K562 (cell line): ENCODE results near the gene NES. TPM values are rescaled to one million over a fixed set of nuclear protein-coding genes. Genes with fewer than 3 reads are reported as not detected.
A peak's percentile ranks its signal among the peaks of the same experiment; 100 is the strongest.

Source experiments
- CXXC5 ChIP-seq: fragments of 250-450 bp; sonication (Bioruptor Pico); IDR thresholded peaks from 2 replicates; pipeline ENCODE4 v1.8.0; 2022; ENCODE audit warnings: inconsistent platforms, mild to moderate bottlenecking, moderate library complexity
- HEY1 ChIP-seq: fragments of 250-450 bp; sonication (Bioruptor Pico); IDR thresholded peaks from 2 replicates; pipeline ENCODE4 v1.5.0; 2020; ENCODE audit warnings: mild to moderate bottlenecking, moderate library complexity, borderline replicate concordance
- MIER1 ChIP-seq: fragments of 450-650 bp; IDR thresholded peaks from 2 replicates; pipeline ENCODE4 v1.6.1; 2016; ENCODE audit warnings: antibody characterized with exemption, mild to moderate bottlenecking, low read depth
- TFAM ChIP-seq: fragments of 250-450 bp; sonication (Bioruptor Pico); conservative IDR thresholded peaks from 2 replicates; pipeline ENCODE4 v1.5.0; 2021; ENCODE audit warnings: mild to moderate bottlenecking, moderate library complexity
- polyA plus RNA-seq, 8 experiments: library from polyadenylated mRNA; depleted of rRNA in 4 of 8; stranded (reverse) in 5 of 8; unstranded in 3 of 8; fragments of >200 nt; fragmentation: Nextera tagmentation in 2 of 8; fragmentation: Illumina TruSeq in 1 of 8; extraction: Ambion mirVana in 2 of 8; extraction: Trizol in 1 of 8; gene quantifications; 2 replicates each; pipeline versions ENCODE4 v1.2.1 to v1.2.3, GENCODE V29; 2011 to 2014; ENCODE audit warnings: inconsistent platforms in 1 of 8, missing spikeins in 1 of 8
- total RNA-seq, 7 experiments: library from RNA; depleted of rRNA in 6 of 7; stranded (reverse); fragments of >200 nt in 6 of 7; fragmentation: Illumina TruSeq in 2 of 7; extraction: Trizol in 2 of 7; gene quantifications; 2 replicates each; pipeline versions ENCODE4 v1.2.1 to v1.2.3, GENCODE V29; 2011 to 2021; ENCODE audit warnings: low replicate concordance in 1 of 7
- TF ChIP-seq, protein P1 (sequence below), 2 experiments: fragments of 450-650 bp; formaldehyde crosslinking in 1 of 2; IDR thresholded peaks; 2 replicates each; pipeline versions ENCODE4 v1.4.0 to v1.6.1; 2014 to 2020; ENCODE audit warnings: mild to moderate bottlenecking in 2 of 2, borderline replicate concordance in 1 of 2, low read depth in 1 of 2
- TF ChIP-seq, protein P2 (sequence below): sonication (generic); formaldehyde crosslinking; IDR thresholded peaks from 2 replicates; pipeline ENCODE4 v1.9.0; 2022; ENCODE audit warnings: mild to moderate bottlenecking, missing genetic modification reagents
- TF ChIP-seq, protein P3 (sequence below), 3 experiments: fragments of 200-800 bp in 1 of 3; sonication (Bioruptor generic) in 1 of 3; sonication (generic) in 1 of 3; formaldehyde crosslinking in 1 of 3; IDR thresholded peaks; 2 replicates each; pipeline versions ENCODE4 v1.6.1 to v1.8.0; 2016 to 2022; ENCODE audit warnings: mild to moderate bottlenecking in 2 of 3, missing compliant biosample characterization in 2 of 3, missing genetic modification characterization in 2 of 3, missing genetic modification reagents in 1 of 3
- TF ChIP-seq, protein P4 (sequence below), 2 experiments: fragments of 450-650 bp in 1 of 2; sonication (generic) in 1 of 2; formaldehyde crosslinking; conservative IDR thresholded peaks; 2 replicates each; pipeline versions ENCODE4 v1.4.0 to v1.8.1; 2020 to 2022; ENCODE audit warnings: mild to moderate bottlenecking in 1 of 2, missing genetic modification reagents in 1 of 2
- TF ChIP-seq, protein P5 (sequence below): fragments of 450-650 bp; IDR thresholded peaks from 2 replicates; pipeline ENCODE4 v1.7.0; 2016; ENCODE audit warnings: borderline replicate concordance

Gene NES
- total and polyA plus RNA-seq, 9 of the 15 experiments (the other 6 are each of a cell fraction or from before 2014, with no cell fraction given) = 0.10 to 8.6 (median 4.2) TPM

DNA sequence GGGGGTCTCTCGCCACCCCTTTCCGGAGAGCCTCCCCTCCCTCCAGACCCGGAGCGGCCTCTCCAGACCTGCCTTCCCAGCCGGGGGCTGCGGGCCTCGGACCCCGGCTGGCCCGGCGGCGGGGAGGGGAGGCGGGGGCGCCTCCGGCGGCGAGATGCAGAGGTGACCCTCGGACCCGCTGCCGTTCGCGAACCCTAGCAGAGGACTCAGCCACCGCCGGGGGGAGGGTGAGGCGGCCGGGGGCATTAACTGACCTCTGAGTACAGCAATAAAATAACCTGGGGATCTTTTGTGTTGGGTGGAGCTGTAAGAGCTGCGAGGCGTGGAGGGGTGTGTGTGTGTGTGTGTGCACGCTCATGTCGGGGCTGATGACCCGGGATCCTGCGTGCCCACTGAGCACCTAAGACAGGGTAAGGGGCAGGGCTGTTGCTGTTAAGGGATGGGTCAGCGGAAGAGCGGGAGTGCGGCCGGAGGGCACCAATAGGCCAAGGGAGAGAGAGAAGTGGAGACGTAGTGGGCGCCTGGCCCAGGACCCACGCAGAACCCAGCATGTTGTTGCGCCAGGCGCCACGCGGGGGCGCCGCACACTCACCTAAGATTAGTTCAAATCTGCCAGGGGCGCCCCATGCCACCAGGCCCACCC, 51.6 kb downstream of the NES start (continued):
- TF ChIP-seq, protein P1, sequence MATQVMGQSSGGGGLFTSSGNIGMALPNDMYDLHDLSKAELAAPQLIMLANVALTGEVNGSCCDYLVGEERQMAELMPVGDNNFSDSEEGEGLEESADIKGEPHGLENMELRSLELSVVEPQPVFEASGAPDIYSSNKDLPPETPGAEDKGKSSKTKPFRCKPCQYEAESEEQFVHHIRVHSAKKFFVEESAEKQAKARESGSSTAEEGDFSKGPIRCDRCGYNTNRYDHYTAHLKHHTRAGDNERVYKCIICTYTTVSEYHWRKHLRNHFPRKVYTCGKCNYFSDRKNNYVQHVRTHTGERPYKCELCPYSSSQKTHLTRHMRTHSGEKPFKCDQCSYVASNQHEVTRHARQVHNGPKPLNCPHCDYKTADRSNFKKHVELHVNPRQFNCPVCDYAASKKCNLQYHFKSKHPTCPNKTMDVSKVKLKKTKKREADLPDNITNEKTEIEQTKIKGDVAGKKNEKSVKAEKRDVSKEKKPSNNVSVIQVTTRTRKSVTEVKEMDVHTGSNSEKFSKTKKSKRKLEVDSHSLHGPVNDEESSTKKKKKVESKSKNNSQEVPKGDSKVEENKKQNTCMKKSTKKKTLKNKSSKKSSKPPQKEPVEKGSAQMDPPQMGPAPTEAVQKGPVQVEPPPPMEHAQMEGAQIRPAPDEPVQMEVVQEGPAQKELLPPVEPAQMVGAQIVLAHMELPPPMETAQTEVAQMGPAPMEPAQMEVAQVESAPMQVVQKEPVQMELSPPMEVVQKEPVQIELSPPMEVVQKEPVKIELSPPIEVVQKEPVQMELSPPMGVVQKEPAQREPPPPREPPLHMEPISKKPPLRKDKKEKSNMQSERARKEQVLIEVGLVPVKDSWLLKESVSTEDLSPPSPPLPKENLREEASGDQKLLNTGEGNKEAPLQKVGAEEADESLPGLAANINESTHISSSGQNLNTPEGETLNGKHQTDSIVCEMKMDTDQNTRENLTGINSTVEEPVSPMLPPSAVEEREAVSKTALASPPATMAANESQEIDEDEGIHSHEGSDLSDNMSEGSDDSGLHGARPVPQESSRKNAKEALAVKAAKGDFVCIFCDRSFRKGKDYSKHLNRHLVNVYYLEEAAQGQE (IDR thresholded peaks at IDR 0.05; ENCODE audit: borderline replicate concordance) = peak; percentile 48; the same call in 1 of the 2 replicates
- TF ChIP-seq, protein P1 (CRISPR knock-in tag; IDR thresholded peaks at IDR 0.05; ENCODE audit: low read depth) = no peak
- TF ChIP-seq, protein P2, sequence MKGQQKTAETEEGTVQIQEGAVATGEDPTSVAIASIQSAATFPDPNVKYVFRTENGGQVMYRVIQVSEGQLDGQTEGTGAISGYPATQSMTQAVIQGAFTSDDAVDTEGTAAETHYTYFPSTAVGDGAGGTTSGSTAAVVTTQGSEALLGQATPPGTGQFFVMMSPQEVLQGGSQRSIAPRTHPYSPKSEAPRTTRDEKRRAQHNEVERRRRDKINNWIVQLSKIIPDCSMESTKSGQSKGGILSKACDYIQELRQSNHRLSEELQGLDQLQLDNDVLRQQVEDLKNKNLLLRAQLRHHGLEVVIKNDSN (CRISPR knock-in tag) = 0 out of 2 replicates have a peak, but pooled peaks have one; percentile 18
- TF ChIP-seq, protein P3, sequence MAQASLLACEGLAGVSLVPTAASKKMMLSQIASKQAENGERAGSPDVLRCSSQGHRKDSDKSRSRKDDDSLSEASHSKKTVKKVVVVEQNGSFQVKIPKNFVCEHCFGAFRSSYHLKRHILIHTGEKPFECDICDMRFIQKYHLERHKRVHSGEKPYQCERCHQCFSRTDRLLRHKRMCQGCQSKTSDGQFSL (CRISPR knock-in tag; IDR thresholded peaks at IDR 0.05) = no peak
- TF ChIP-seq, protein P3 (tag; IDR thresholded peaks at IDR 0.05) = no peak
- no peak for TF ChIP-seq HEY1 (CRISPR knock-in tag)
- 0 out of 2 replicates have a peak, but pooled peaks have one; percentile 29 for TF ChIP-seq MIER1
- peak; percentile 19; the same call in 1 of the 2 replicates for TF ChIP-seq CXXC5 (CRISPR knock-in tag)
- TF ChIP-seq, protein P4, sequence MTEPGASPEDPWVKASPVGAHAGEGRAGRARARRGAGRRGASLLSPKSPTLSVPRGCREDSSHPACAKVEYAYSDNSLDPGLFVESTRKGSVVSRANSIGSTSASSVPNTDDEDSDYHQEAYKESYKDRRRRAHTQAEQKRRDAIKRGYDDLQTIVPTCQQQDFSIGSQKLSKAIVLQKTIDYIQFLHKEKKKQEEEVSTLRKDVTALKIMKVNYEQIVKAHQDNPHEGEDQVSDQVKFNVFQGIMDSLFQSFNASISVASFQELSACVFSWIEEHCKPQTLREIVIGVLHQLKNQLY (CRISPR knock-in tag; conservative IDR thresholded peaks at IDR 0.05) = no peak
- no peak for TF ChIP-seq TFAM (CRISPR knock-in tag)
- TF ChIP-seq, protein P5, sequence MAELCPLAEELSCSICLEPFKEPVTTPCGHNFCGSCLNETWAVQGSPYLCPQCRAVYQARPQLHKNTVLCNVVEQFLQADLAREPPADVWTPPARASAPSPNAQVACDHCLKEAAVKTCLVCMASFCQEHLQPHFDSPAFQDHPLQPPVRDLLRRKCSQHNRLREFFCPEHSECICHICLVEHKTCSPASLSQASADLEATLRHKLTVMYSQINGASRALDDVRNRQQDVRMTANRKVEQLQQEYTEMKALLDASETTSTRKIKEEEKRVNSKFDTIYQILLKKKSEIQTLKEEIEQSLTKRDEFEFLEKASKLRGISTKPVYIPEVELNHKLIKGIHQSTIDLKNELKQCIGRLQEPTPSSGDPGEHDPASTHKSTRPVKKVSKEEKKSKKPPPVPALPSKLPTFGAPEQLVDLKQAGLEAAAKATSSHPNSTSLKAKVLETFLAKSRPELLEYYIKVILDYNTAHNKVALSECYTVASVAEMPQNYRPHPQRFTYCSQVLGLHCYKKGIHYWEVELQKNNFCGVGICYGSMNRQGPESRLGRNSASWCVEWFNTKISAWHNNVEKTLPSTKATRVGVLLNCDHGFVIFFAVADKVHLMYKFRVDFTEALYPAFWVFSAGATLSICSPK = 0 out of 2 replicates have a peak, but pooled peaks have one; percentile 81
- TF ChIP-seq, all 486 proteins: peak for 41
